Stimulated activated CD4-positive, alpha-beta T cell treated with anti-CD3 and anti-CD28 coated beads, Interleukin-2, amount 100 ng/mL, for 4 hours (primary cell): ENCODE results near the gene PSMA5.
"Not testable (repeated sequence)": the region's sequence is repeated elsewhere in the genome, so short reads cannot be mapped to it uniquely, and the experiment has no call there.

ENCODE experiments used
- DNase-seq: peaks from one replicate; pipeline ENCODE4 v3.0.0-alpha.2; 2020; ENCODE audit warnings: low read depth

PSMA5 gene

GRCh38 chr1:109392037-109392787, 34.0 kb downstream of the PSMA5 start:
- DNase-seq, result no peak

GRCh38 chr1:109391626-109392025, 34.6 kb downstream of the PSMA5 start:
- DNase-seq, result no peak

DNA sequence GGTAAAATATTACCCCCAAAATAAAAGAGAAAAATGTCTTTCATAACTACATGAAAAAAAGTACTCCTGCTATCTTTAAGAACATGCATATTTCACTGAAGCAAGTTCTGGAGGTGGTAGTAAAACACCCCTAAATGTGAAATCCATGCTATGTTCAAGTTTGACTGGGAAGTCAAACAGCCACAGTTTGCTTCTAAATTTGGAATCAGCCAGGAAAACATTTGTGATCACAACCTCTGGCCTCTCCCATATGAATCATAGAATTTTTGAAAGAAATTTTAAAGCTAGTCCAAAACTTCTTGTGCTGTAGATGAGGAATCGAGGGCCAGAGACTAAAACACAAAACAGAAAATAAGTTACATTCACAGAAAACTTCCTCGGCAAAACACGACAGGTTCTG, 35.1 kb downstream of the PSMA5 start:
- DNase-seq, result no peak

GRCh38 chr1:109389638-109390341, 36.5 kb downstream of the PSMA5 start:
- DNase-seq, result no peak

DNA sequence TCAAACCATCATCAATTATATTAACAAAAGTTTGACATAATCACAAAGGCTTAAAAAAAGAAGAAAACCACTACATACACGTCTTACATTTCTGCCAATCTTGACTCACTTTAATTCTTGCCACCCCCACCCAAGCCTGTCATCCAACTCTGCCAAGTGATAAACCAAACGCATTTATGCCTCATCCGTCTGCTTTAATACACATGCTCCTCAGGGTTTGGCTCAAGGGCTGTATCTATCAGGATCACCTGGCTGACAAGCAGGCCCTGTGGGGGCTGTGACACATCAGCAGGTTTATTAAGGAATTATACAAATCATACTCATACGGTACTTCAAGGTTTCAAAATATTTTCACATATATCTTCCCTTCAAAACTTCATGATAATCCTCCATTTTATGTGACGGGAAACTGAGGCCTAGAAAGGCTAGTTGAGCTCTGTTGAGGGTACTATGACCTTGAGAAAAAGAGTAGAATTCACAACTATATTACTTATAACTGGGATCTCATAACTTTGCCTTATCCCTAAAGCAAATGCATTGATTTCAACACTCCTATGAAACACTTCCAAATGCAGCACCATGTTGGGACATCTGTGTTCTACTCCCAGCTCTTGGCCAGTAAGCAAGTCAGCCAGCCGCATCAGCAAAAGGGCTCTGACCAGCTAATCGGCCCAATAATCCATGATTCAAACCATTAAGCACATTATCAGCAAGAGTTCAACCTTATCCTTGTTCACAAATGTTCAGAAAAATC, 37.2 kb downstream of the PSMA5 start:
- DNase-seq, result no peak

GRCh38 chr1:109388208-109388711, 38.0 kb downstream of the PSMA5 start:
- no peak for DNase-seq

DNA sequence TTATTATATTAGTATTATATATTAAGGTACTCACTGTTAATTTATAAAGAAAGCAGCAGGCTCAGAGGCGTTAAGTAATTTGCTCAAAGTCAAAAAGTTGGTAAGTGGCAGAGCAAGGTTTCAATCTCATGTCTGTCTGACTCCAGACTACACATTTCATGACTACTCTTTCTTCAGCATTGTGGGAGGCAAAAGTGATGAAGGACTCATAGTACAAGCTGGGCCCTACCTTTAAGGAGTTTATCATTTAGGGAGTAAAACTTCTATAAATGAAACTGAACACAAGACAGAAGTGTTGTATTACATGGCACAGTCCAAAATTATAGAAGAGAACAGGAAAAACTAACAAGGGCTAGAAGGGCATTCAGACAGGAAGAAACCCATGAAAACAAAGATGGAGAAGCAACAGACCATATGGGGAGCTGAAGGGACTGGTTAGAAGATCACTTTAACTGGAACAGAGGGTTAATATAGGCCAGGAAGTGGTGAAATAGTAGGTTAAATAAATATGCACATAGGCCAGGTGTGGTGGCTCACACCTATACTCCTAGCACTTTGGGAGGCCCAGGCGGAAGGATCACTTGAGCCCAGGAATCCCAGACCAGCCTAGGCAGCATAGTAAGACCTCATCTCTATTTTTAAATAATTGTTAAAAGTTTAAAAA, 40.1 kb downstream of the PSMA5 start:
- DNase-seq, result no peak

DNA sequence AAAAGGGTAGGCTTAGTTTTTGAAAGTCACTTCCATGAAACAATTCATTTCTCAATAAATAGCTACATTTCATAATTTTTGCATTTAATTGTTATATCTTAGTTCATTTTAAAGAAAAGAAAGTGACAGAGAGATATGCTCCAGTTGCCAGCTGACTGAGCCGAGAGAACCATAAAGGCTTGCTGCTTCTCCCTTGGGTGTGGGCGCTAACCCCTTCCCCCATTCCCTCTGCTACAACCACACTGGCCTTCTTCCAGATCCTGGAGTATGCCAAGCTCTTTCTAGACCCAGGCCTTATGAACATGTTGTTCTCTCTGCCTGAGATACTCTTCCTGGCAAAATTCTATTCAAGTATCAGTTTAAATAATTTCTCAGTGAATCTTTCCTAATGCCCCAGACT, 40.8 kb downstream of the PSMA5 start:
- no peak for DNase-seq

GRCh38 chr1:109383854-109384253, 42.4 kb downstream of the PSMA5 start:
- DNase-seq, result no peak

DNA sequence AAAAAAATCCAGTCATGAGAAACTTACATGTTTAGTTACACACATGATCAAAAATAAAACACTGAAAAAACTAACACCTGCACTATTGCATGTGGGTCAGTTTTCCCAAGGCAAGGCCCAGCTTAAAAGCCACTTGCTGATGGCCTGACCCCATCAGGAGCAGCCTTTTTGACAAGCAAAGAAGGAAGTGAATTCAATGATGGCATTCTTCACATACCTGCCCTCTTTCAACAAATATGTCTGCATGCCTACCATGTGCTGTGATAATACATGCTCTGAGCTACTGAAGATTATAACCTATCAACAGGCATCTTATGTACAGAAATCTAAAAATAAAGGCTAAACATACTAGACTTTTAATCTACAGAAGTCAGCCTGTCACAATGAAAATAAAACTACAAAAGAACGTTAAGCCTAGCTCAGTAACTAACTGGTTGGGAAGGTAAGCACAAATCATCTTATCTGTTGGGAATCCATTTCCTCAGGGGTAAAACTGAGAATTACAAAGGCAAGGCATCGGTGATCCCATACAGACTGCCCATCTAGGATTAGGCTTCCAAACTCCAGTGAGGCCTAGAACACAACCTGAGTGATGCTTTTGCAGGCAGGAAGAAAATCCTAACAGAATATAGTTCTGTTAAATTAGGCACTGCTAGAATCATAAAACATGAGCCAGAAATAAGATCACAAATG, 43.0 kb downstream of the PSMA5 start:
- no peak for DNase-seq

- no peak for DNase-seq
Observed at GRCh38 chr1:109381573-109381972, 44.7 kb downstream of the PSMA5 start.

GRCh38 chr1:109379907-109380306, 46.3 kb downstream of the PSMA5 start:
- DNase-seq, result no peak

DNA sequence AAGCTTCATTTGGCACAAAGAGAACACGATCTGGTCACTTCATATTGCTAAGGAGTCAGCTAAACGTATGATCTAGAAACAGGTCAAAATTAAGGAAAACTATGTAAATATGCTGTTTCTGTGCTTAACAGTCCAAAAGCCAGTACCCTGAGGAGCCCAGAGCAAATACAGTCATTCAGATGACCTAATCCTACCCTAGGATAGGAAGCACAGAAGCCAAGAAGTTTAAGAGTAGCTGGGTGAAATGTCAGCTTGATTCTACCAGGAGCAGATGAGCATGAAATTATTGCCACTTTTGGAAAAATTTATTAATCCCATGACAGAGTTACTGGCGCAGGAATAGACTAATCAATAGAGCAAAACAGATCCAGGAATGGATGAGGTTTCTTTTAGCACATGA, 46.8 kb downstream of the PSMA5 start:
- DNase-seq, result no peak

DNA sequence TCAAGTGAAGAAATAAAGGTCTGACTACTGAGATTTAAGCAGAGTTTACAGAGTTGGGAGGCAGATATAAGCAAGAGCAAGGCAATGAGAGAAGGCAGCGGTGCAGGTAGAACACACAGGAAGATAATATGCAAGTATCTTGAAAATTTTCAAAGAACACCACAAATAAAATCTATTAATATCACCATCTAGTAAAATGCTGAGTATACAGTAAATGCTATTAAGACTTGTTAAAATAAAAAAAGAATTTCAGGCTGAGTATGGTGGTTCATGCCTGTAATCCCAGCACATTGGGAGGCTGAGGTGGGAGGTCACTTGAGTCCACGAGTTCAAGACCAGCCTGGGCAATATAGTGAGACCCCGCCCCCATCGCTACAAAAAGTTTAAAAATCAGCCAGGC, 48.5 kb downstream of the PSMA5 start:
- DNase-seq, result no peak

DNA sequence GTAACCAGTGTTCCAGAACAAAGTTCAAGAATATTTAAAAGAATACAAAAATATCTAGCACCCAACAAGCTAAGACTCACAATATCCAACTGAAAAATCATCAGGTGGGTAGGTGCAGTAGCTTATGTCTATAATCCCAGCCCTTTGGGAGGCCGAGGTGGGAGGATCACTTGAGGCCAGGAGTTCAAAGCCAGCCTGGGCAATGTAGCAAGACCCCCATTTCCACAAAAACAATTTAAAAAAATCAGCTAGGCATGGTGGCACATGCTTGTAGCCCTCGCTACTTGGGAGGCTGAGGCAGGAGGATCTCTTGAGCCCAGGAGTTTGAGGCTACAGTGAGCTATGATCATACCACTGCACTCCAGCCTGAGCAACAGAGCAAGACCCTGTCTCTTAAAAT, 52.6 kb downstream of the PSMA5 start:
- not testable (repeated sequence) for DNase-seq

DNA sequence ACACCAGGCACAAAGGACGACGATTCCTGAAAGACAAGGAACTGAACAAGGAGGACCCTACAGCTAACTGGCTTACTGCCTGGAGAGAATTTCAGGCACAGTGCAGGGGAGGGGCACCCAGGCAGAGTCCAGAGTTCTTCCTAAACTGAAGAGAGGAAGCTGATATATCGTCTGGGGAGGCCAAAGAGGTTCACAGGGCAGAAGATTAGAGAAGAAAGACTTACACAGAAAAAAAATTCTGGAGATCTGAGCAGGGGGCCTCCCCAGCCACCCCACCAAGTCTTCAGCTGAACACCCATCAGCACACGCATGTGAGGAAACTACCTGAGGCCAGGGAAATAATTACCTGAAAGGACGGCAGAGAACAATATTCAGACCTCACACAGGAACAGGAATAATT, 53.1 kb downstream of the PSMA5 start:
- no peak for DNase-seq

GRCh38 chr1:109372281-109372680, 54.0 kb downstream of the PSMA5 start:
- no peak for DNase-seq

GRCh38 chr1:109371341-109371739, 54.9 kb downstream of the PSMA5 start:
- DNase-seq, result no peak

GRCh38 chr1:109370712-109371340, 55.4 kb downstream of the PSMA5 start:
- DNase-seq, result no peak

GRCh38 chr1:109369167-109369746, 57.0 kb downstream of the PSMA5 start:
- no peak for DNase-seq

GRCh38 chr1:109368464-109368863, 57.8 kb downstream of the PSMA5 start:
- no peak for DNase-seq
